C4-2B (cell line): ENCODE data around the gene FABP3.

Experiments used
- H3K27ac ChIP-seq: fragments of 450-650 bp; 2 replicates; pipeline ENCODE4 v1.5.1; 2017
- CTCF ChIP-seq: fragments of 450-650 bp; conservative IDR thresholded peaks from 2 replicates; pipeline ENCODE4 v1.5.1; 2017; ENCODE audit warnings: mild to moderate bottlenecking
- ZFX ChIP-seq: fragments of 450-650 bp; IDR thresholded peaks from 2 replicates; pipeline ENCODE4 v1.6.1; 2017

FABP3 gene

GRCh38 chr1:31409946-31410858 lies 37.3 kb upstream of the FABP3 start:
- no peak overlapping the region for H3K27ac ChIP-seq
- TF ChIP-seq ZFX (no peak), CTCF (no peak)

GRCh38 chr1:31408788-31409318 lies 36.0 kb upstream of the FABP3 start:
- no peak overlapping the region for H3K27ac ChIP-seq
- TF ChIP-seq ZFX (no peak), CTCF (no peak)

- TF ChIP-seq ZFX (no peak), CTCF (no peak)
- H3K27ac ChIP-seq: no peak overlapping the region
Measured at GRCh38 chr1:31407029-31407626, 34.3 kb upstream of the FABP3 start.

- H3K27ac ChIP-seq: no peak overlapping the region
- TF ChIP-seq ZFX: no peak
- TF ChIP-seq CTCF: no peak
Measured at GRCh38 chr1:31405578-31406245, 32.8 kb upstream of the FABP3 start.

GRCh38 chr1:31401241-31401640 lies 28.4 kb upstream of the FABP3 start:
- no peak overlapping the region for H3K27ac ChIP-seq
- no peak for TF ChIP-seq CTCF
- TF ChIP-seq ZFX: no peak

- no peak overlapping the region for H3K27ac ChIP-seq
- no peak for TF ChIP-seq CTCF
- no peak for TF ChIP-seq ZFX
Measured at GRCh38 chr1:31400393-31400792, 27.5 kb upstream of the FABP3 start.

- TF ChIP-seq CTCF (no peak), ZFX (no peak)
- H3K27ac ChIP-seq: no peak overlapping the region
Measured at GRCh38 chr1:31399976-31400375, 27.1 kb upstream of the FABP3 start.
